HG03575 (cell line): ENCODE data around the gene BICRA.

Source experiments
- ATAC-seq: cut with Tn5 transposase; IDR thresholded peaks from one replicate; pipeline ENCODE4 v1.9.1; 2021; ENCODE audit not compliant: unreplicated experiment, insufficient number of reproducible peaks, low FRiP score; ENCODE audit errors: extremely low read depth

The BICRA gene

GRCh38 chr19:47680858-47681332 lies 72.0 kb downstream of the BICRA start:
- no peak for ATAC-seq

GRCh38 chr19:47681388-47681787 lies 72.5 kb downstream of the BICRA start:
- no peak for ATAC-seq

DNA sequence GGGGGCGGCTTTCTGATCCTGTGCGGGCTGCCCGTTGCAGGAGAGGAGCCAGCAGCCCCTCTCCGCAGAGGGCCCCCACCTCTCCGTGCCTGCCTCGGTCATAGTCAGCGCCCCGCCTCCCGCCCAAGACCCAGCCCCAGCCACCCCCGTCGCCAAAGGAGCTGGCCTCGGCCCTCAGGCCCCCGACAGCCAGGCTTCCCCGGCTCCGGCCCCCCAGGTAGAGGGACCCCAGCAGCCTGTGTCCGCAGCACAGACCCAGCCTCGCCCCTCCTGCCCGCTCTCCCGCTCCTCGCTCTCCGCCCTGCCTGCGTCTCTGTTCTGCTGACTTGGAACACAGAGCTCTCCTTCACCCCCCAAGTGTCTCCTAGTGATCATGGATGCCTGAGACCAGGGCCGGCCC lies 73.0 kb downstream of the BICRA start:
- ATAC-seq, result no peak

GRCh38 chr19:47682939-47683338 lies 74.0 kb downstream of the BICRA start:
- no peak for ATAC-seq

DNA sequence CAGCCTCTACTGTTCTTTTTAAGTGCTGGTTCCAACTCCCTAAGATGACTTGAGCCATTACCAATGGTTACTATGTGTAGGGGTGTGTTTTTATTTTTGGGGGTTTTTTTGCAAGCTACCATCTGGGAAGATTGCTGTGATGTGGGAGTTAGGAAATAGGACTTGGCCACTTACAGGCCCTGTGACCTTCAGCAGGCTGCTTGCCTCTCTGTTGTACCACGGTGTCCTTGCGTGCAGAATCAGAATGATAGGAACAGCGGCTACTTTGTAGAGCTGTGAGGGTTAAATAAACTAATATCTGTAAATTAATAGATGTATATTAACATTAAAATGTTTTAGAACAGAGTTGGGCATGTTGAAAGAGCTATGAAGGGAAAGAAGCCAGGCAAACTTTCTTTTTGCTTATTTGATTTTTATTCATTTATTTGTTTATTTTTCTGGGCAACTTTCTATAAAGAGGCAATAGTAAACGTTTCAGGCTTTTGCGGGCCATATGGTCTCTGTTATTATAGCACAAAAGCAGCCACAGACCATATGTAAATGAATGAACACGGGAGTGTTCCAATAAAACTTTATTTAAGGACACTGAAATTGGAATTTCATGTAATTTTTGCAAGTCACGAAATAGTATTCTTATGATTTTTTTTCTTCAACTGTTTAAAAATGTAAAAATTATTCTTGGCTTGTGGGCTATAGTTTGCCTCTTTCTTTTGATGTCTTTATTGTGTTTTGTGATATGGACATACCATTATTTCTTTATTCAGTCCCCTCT lies 77.9 kb downstream of the BICRA start:
- no peak for ATAC-seq

- ATAC-seq, result no peak
Observed at GRCh38 chr19:47687906-47688305, 79.0 kb downstream of the BICRA start.

- no peak for ATAC-seq
Observed at GRCh38 chr19:47691090-47691489, 82.2 kb downstream of the BICRA start.

DNA sequence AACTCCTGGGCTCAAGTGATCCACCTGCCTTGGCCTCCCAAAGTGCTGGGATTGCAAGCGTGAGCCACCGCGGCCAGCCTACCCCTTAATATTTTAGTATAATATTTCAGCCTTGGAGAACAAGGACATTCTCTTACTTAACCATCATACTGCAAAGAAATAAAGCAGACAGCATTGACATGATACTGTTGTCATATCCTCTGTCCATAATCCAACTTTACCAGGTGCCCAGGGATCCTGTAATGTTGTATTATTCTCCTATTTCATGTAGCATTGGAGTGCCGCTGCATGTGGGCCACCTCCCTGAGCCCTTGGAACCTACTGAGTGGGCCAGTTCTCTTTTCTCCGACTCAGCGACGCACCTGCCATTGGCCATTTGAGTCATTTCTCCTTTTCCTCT lies 82.8 kb downstream of the BICRA start:
- ATAC-seq, result no peak

GRCh38 chr19:47693489-47693888 lies 84.6 kb downstream of the BICRA start:
- no peak for ATAC-seq

GRCh38 chr19:47693903-47694302 lies 85.0 kb downstream of the BICRA start:
- ATAC-seq, result no peak

- no peak for ATAC-seq
Observed at GRCh38 chr19:47694466-47695273, 85.7 kb downstream of the BICRA start.

DNA sequence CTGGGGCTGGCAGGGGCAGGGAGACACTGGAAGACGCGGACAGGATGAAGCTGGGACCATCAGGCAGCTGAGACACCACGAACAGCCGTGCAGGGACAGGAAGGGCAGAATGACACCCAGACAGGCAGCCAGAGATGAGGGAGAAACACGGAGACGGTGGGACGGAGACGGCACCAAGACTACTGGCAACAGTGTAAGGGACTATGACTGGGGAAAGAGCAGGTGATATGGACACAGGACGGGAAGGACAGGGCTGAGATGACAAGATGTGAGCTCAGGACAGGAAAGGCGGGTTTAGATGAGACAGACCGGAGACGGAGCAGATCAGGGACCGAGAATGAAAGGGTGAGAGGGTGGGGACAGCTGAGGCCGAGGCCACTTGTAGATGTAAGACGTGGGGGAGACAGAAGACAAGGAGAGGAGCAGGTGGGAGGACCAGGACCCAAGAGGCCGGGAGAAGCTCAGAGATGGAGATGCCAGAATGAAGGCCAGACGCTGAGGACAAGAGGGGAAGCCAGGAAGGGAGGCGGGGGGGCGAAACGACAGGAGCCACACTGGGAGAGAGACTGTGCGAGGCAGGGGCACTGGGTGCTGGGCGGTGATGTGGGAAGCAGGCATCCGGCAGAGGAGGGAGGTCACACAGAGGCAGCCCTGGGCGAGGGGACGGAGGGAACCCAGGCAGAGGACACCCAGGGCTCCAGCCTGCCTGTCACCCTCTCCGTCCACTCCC lies 86.8 kb downstream of the BICRA start:
- ATAC-seq, result no peak

- ATAC-seq, result no peak
Observed at GRCh38 chr19:47696635-47697034, 87.7 kb downstream of the BICRA start.

GRCh38 chr19:47697863-47698609 lies 89.1 kb downstream of the BICRA start:
- ATAC-seq, result no peak

- no peak for ATAC-seq
Observed at GRCh38 chr19:47698631-47699359, 89.9 kb downstream of the BICRA start.

DNA sequence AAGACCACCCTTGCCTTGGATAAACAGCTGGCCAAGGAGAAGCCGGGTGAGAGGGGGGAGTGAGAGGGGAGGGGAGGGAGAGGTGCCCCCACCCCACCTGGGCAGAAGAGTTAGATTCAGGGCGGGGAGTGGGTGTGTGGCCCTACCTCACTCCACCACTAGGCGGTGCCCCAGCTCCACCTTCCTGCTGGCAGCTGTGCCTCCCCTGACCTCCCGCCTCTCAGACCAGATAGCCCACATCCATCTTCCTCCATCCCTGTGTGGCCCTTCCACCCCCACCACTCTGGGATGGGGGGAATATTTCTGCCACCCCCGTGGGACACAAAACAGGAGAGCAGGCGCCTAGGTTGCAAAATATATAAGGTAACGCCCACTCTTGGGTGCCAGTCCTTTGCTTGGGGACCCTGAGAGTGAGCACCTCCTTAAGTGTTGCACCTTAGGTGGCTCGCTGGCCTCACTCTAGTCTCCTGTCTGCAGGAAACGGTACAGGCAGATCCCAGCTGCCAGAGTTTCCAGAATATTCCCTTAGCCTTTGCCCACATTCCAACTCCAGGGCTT lies 90.5 kb downstream of the BICRA start:
- ATAC-seq, result no peak

- no peak for ATAC-seq
Observed at GRCh38 chr19:47700934-47701716, 92.2 kb downstream of the BICRA start.
